Measurements from ENCODE around the gene RTN4R.
A peak's percentile ranks its signal among the peaks of the same experiment; 100 is the strongest.
"Not testable (repeated sequence)": the region's sequence is repeated elsewhere in the genome, so short reads cannot be mapped to it uniquely, and the experiment has no call there.

Gene RTN4R

DNA sequence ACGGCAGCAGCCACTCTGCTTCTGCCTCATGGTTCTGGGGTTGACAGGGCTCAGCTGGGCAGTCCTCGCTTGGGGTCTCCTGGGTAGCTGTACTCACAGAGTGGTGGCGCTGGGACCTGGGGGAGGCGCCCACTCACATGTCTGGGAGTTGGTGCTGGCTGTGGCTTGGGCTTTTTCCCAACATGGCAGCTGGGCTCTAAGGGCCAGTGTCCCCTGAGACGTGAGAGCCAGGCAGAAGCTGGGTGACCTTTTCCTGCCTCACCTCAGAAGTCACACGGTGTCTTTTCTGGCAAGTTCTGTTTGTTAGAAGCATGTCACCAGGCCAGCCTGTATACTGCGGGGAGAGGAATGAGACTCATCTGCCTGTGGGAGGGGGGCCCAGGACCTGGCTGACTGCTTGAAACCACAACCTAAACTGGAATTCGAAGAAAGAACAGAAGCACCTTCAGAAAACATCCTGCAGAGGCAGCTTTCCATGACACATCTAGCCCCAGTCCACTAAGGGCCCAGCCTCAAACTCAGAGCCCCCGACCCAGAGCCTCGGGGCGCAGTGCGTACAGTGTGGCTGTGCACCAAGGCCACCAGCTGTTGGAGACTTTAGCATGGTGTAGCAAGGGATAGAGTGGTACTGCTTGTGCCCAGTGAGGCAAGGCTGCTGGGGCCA is 37.2 kb upstream of the RTN4R start:
- H3K36me3 ChIP-seq (ENCODE audit: control insufficient read depth in 1 of 2, insufficient read depth in 2 of 2, low read length in 2 of 2); H3K9me3 ChIP-seq (ENCODE audit: control insufficient read depth in 1 of 2, low read length in 2 of 2); H3K27ac ChIP-seq (ENCODE audit: low read depth, low read length); H3K27me3 ChIP-seq (ENCODE audit: control insufficient read depth in 1 of 2, insufficient read depth in 2 of 2, low read length in 2 of 2); H3K4me1 ChIP-seq (ENCODE audit: control insufficient read depth in 1 of 2, insufficient read depth in 2 of 2, low read length in 2 of 2); H3K4me3 ChIP-seq (ENCODE audit: low read depth in 1 of 2, low read length in 2 of 2); H3K9ac ChIP-seq (ENCODE audit: low read depth in 1 of 2, low read length in 2 of 2): not testable (repeated sequence)

DNA sequence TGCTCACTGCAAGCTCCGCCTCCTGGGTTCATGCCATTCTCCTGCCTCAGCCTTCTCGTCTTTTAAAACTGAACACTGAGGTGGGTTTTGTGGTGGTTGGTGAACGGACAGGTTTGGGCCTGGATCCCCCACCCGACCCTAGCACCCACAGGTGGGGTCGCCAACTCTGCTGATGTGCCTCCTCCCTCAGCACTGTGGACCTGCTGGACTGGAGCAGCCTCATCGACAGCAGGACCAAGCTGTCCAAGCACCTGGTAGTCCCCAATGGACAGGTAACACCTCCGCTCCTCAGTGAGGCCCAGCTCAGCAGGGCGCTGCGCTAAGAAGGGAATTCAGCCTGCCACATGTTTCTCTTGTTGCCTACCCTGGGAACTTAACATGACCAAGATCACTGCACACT is 36.5 kb upstream of the RTN4R start:
- no peaks in the 10 kb centered on the region for H3K9me3 ChIP-seq (ENCODE audit: control insufficient read depth in 1 of 2, low read length in 2 of 2)
- no peak overlapping the region for H3K9ac ChIP-seq (ENCODE audit: low read depth in 1 of 2, low read length in 2 of 2)
- no peak overlapping the region for H3K27ac ChIP-seq (ENCODE audit: low read depth, low read length)
- H3K36me3 ChIP-seq (ENCODE audit: control insufficient read depth in 1 of 2, insufficient read depth in 2 of 2, low read length in 2 of 2): no peaks in the 10 kb centered on the region
- no peak overlapping the region for H3K4me3 ChIP-seq (ENCODE audit: low read depth in 1 of 2, low read length in 2 of 2)
- peaks cover 0 to 4% of the 10 kb centered on the region in 2 donors for H3K4me1 ChIP-seq (ENCODE audit: control insufficient read depth in 1 of 2, insufficient read depth in 2 of 2, low read length in 2 of 2)
- H3K27me3 ChIP-seq (ENCODE audit: control insufficient read depth in 1 of 2, insufficient read depth in 2 of 2, low read length in 2 of 2): peaks cover 0 to 4% of the 10 kb centered on the region in 2 donors

- H3K27me3 ChIP-seq (ENCODE audit: control insufficient read depth in 1 of 2, insufficient read depth in 2 of 2, low read length in 2 of 2); H3K4me1 ChIP-seq (ENCODE audit: control insufficient read depth in 1 of 2, insufficient read depth in 2 of 2, low read length in 2 of 2); H3K27ac ChIP-seq (ENCODE audit: low read depth, low read length); H3K9ac ChIP-seq (ENCODE audit: low read depth in 1 of 2, low read length in 2 of 2); H3K9me3 ChIP-seq (ENCODE audit: control insufficient read depth in 1 of 2, low read length in 2 of 2); H3K36me3 ChIP-seq (ENCODE audit: control insufficient read depth in 1 of 2, insufficient read depth in 2 of 2, low read length in 2 of 2); H3K4me3 ChIP-seq (ENCODE audit: low read depth in 1 of 2, low read length in 2 of 2): not testable (repeated sequence)
These were observed 35.1 kb upstream of the RTN4R start for GRCh38 chr22:20303229-20303534.

DNA sequence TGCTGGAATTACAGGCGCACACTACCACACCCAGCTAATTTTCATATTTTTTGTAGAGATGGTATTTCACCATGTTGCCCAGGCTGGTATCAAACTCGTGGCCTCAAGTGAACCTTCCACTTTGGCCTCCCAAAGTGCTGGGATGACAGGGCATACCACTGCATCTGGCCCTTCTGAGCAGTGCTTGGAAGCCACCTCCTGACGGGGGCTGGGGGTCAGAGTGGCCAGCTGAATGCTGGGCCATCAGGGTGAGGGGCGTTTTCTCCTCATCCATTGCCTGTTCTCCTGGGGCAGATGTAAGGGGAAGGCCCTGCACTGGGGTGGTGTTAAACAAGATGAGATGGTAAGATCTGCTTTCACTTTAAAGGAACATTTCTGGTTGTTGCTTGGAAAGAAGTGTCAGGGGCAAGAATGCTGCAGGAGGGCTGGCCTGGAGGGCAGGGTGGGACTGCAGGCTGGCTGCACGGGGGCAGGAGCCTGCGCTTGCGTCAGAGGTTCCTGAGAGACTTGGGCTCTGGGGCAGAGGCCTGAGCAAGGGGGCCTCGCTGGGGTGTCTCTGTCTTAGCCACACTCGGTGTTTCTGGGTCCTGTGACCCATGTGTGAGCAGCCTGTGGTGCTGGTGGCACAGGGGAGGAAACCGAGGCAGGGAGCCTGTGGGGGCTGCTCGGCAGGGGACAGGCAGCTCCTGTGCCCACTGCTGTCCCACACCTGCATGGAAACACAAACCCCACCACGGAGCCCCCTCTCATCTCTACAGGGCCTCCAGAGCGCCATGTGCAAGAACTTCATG is 34.5 kb upstream of the RTN4R start:
- Histone ChIP-seq H3K4me1 (ENCODE audit: control insufficient read depth in 1 of 2, insufficient read depth in 2 of 2, low read length in 2 of 2) (peaks cover 4 to 10% of the 10 kb centered on the region in 2 donors), H3K9me3 (ENCODE audit: control insufficient read depth in 1 of 2, low read length in 2 of 2) (no peaks in the 10 kb centered on the region), H3K36me3 (ENCODE audit: control insufficient read depth in 1 of 2, insufficient read depth in 2 of 2, low read length in 2 of 2) (no peaks in the 10 kb centered on the region), H3K9ac (ENCODE audit: low read depth in 1 of 2, low read length in 2 of 2) (no peak overlapping the region), H3K27me3 (ENCODE audit: control insufficient read depth in 1 of 2, insufficient read depth in 2 of 2, low read length in 2 of 2) (peaks cover 0 to 4% of the 10 kb centered on the region in 2 donors), H3K4me3 (ENCODE audit: low read depth in 1 of 2, low read length in 2 of 2) (no peak overlapping the region), H3K27ac (ENCODE audit: low read depth, low read length) (no peak overlapping the region)

DNA sequence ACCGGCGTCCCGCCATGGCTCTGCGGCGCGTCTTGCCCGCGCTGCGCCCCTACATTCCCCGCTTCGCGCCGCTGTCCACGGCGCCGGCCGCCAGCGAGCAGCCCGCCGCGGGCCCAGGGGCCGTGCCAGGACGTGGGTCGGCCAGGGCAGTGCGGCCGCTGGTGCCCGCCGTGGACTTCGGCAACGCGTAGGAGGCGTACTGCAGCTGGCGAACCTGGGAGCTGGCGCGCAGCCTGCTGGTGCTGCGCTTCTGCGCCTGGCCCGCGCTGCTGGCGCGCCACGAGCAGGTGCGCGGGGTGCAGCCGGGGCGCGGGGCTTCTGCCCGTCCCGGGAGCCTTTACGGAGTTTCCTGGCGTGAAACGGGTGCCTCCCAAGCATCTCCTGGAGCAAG is 31.6 kb upstream of the RTN4R start:
- H3K36me3 ChIP-seq (ENCODE audit: control insufficient read depth in 1 of 2, insufficient read depth in 2 of 2, low read length in 2 of 2): no peaks in the 10 kb centered on the region
- no peak overlapping the region for H3K27ac ChIP-seq (ENCODE audit: low read depth, low read length)
- peaks cover 0 to 4% of the 10 kb centered on the region in 2 donors for H3K27me3 ChIP-seq (ENCODE audit: control insufficient read depth in 1 of 2, insufficient read depth in 2 of 2, low read length in 2 of 2)
- H3K9me3 ChIP-seq (ENCODE audit: control insufficient read depth in 1 of 2, low read length in 2 of 2): no peaks in the 10 kb centered on the region
- peaks cover 4 to 10% of the 10 kb centered on the region in 2 donors for H3K4me1 ChIP-seq (ENCODE audit: control insufficient read depth in 1 of 2, insufficient read depth in 2 of 2, low read length in 2 of 2)
- no peak overlapping the region for H3K9ac ChIP-seq (ENCODE audit: low read depth in 1 of 2, low read length in 2 of 2)
- peak overlapping the region; percentile 50 to 66 for H3K4me3 ChIP-seq (ENCODE audit: low read depth in 1 of 2, low read length in 2 of 2)

- Histone ChIP-seq H3K9me3 (ENCODE audit: control insufficient read depth in 1 of 2, low read length in 2 of 2) (no peaks in the 10 kb centered on the region), H3K4me3 (ENCODE audit: low read depth in 1 of 2, low read length in 2 of 2) (peak overlapping the region; percentile 61 to 66), H3K27me3 (ENCODE audit: control insufficient read depth in 1 of 2, insufficient read depth in 2 of 2, low read length in 2 of 2) (peaks cover 0 to 4% of the 10 kb centered on the region in 2 donors), H3K27ac (ENCODE audit: low read depth, low read length) (no peak overlapping the region), H3K36me3 (ENCODE audit: control insufficient read depth in 1 of 2, insufficient read depth in 2 of 2, low read length in 2 of 2) (no peaks in the 10 kb centered on the region), H3K9ac (ENCODE audit: low read depth in 1 of 2, low read length in 2 of 2) (peak overlapping the region; percentile 56 to 57), H3K4me1 (ENCODE audit: control insufficient read depth in 1 of 2, insufficient read depth in 2 of 2, low read length in 2 of 2) (peaks cover 4 to 10% of the 10 kb centered on the region in 2 donors)
These were observed 31.0 kb upstream of the RTN4R start for GRCh38 chr22:20298803-20299745.

DNA sequence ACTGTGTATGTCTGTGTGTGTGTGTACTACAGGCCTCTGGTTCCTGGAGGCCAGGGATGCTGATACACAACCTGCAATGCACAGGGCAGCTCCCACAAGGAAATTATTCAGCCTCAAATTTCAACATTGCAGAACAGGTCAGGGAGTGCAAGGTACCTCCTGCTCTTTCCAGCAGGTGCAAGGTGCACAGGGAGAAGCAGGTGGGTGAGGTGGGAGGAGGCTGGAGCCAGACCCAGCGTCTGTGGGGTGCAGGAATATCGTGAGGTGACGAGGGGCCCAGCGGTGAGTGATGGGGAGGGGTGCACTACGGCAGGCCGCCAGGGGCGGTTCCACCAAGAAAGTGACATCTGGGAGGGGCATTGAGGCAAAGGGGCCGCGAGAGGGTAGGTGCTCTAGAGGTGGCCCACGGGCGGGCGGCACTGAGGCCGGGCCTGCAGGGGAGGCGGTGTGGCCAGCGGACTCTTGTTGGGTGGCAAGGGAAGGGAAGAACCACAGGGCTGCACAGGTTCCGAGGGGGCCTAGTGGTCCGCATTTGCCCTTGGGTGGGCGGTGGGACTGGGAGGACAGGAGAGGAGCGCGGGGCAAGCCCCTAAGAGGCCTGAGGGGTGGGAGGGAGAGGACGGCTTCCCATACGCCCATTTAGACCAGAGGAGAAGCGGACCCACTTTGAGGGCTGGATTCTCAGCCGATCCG is 30.1 kb upstream of the RTN4R start:
- no peaks in the 10 kb centered on the region for H3K9me3 ChIP-seq (ENCODE audit: control insufficient read depth in 1 of 2, low read length in 2 of 2)
- no peaks in the 10 kb centered on the region for H3K36me3 ChIP-seq (ENCODE audit: control insufficient read depth in 1 of 2, insufficient read depth in 2 of 2, low read length in 2 of 2)
- H3K4me1 ChIP-seq (ENCODE audit: control insufficient read depth in 1 of 2, insufficient read depth in 2 of 2, low read length in 2 of 2): peaks cover 4 to 10% of the 10 kb centered on the region in 2 donors
- no peak overlapping the region for H3K27ac ChIP-seq (ENCODE audit: low read depth, low read length)
- H3K9ac ChIP-seq (ENCODE audit: low read depth in 1 of 2, low read length in 2 of 2): peak overlapping the region; percentile 56 to 57
- peak overlapping the region; percentile 61 to 66 for H3K4me3 ChIP-seq (ENCODE audit: low read depth in 1 of 2, low read length in 2 of 2)
- peaks cover 0 to 4% of the 10 kb centered on the region in 2 donors for H3K27me3 ChIP-seq (ENCODE audit: control insufficient read depth in 1 of 2, insufficient read depth in 2 of 2, low read length in 2 of 2)

DNA sequence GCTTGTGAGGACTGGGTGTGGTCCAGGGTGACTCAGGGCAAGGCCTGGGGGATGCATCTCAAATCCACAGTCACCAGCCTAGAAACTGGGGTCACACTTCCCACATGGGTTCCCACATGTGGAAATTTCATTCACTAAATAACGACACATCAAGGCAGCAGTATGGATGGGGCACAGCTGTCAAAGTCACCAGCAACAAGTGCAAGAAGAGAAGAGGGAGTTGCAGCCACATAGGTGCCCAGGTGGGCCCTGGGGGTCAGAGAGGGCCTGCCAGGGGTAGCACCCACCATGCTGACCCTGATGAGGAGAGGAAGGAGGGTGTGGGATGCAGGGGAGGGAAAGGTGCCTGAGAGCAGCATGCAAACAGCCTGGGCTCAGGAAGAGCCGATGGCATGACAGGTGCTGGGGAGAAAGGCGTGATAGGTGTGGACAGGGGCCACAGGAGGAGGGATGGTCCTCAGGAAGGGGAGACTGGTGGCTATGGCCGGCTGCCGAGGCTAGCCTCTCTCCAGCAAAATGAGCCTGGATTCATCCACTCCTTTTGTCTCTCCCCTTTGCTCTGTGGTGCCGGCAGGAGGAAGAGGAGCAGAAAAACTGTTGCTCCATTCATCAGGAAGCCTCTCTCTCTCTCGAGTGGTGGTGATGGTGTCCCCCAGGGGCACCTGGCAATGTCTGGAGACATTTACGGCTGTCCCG is 29.4 kb upstream of the RTN4R start:
- no peak overlapping the region for H3K4me3 ChIP-seq (ENCODE audit: low read depth in 1 of 2, low read length in 2 of 2)
- peaks cover 0 to 4% of the 10 kb centered on the region in 2 donors for H3K27me3 ChIP-seq (ENCODE audit: control insufficient read depth in 1 of 2, insufficient read depth in 2 of 2, low read length in 2 of 2)
- H3K9me3 ChIP-seq (ENCODE audit: control insufficient read depth in 1 of 2, low read length in 2 of 2): no peaks in the 10 kb centered on the region
- H3K27ac ChIP-seq (ENCODE audit: low read depth, low read length): no peak overlapping the region
- peaks cover 4 to 10% of the 10 kb centered on the region in 2 donors for H3K4me1 ChIP-seq (ENCODE audit: control insufficient read depth in 1 of 2, insufficient read depth in 2 of 2, low read length in 2 of 2)
- no peaks in the 10 kb centered on the region for H3K36me3 ChIP-seq (ENCODE audit: control insufficient read depth in 1 of 2, insufficient read depth in 2 of 2, low read length in 2 of 2)
- peak overlapping the region in 1 of 2 donors; percentile 57 for H3K9ac ChIP-seq (ENCODE audit: low read depth in 1 of 2, low read length in 2 of 2)

DNA sequence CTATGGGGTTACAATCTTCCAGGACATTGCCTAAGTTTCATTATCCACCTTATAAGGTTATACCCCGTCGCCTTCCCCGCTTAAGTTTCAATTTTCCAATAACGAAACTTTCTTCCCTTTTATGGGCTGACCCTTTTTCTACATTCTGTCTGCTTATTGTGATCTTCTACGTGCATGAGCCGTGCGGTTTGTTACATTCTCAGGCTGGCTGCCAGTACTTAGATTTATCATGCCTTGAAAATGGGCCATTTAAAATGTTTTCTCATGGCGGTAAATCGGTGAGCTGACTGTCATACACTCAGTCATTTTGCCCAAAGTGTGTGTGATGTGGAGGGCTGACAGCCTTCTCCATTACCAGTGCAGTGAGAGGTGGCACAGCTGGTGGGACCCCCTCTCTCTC is 28.5 kb upstream of the RTN4R start:
- H3K27ac ChIP-seq (ENCODE audit: low read depth, low read length): no peak overlapping the region
- H3K27me3 ChIP-seq (ENCODE audit: control insufficient read depth in 1 of 2, insufficient read depth in 2 of 2, low read length in 2 of 2): peaks cover 0 to 4% of the 10 kb centered on the region in 2 donors
- no peak overlapping the region for H3K9ac ChIP-seq (ENCODE audit: low read depth in 1 of 2, low read length in 2 of 2)
- H3K9me3 ChIP-seq (ENCODE audit: control insufficient read depth in 1 of 2, low read length in 2 of 2): no peaks in the 10 kb centered on the region
- no peaks in the 10 kb centered on the region for H3K36me3 ChIP-seq (ENCODE audit: control insufficient read depth in 1 of 2, insufficient read depth in 2 of 2, low read length in 2 of 2)
- H3K4me3 ChIP-seq (ENCODE audit: low read depth in 1 of 2, low read length in 2 of 2): no peak overlapping the region
- peaks cover 4 to 10% of the 10 kb centered on the region in 2 donors for H3K4me1 ChIP-seq (ENCODE audit: control insufficient read depth in 1 of 2, insufficient read depth in 2 of 2, low read length in 2 of 2)
